GM19463 (cell line): ENCODE measurements around the gene RAB3D.

Experiments
- ATAC-seq: cut with Tn5 transposase; IDR thresholded peaks from one replicate; pipeline ENCODE4 v1.9.1; 2021; ENCODE audit warnings: mild to moderate bottlenecking, moderate library complexity; ENCODE audit not compliant: unreplicated experiment

RAB3D gene

DNA sequence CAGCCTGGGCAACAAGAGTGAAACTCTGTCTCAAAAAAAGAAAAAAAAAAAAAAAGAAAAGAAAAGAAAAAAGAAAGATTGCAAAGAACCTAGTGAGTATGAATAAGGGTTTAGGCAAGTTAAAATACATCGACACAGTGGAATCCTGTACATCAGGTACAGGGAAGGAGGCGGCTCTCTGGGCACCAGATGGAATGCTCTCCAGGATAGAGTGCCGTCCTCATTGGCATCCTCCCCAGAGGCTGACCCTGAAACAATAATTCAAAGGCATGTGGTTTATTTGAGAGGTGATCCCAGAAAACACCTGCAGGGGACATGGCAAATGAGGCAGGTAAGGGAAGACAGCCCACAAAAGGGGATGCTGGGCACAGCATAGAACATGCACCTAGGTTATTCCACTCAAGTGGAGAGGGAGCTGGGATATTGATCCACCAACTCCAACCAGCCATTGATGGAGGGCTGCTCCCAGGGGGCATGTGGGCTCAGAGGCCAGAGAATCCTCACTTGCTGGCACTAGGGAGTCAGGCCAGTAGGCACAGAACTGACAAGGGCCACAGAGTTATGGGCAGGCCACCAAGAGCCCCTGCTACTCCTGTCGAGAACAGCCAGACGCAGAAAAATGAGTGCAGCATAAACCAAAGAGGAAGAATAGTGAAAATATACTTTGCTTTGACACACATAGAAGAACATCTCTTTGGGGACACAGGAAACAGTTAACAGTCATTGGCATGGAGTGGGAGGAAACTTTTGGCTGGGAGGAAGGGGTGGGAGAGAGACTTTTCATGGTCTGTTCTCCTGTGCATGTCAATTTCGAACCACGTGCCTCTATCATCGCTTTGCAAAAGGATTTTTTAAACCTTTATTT is 39.3 kb downstream of the RAB3D start:
- ATAC-seq, result no peak

GRCh38 chr19:11296264-11296663 is 43.2 kb downstream of the RAB3D start:
- ATAC-seq, result no peak

DNA sequence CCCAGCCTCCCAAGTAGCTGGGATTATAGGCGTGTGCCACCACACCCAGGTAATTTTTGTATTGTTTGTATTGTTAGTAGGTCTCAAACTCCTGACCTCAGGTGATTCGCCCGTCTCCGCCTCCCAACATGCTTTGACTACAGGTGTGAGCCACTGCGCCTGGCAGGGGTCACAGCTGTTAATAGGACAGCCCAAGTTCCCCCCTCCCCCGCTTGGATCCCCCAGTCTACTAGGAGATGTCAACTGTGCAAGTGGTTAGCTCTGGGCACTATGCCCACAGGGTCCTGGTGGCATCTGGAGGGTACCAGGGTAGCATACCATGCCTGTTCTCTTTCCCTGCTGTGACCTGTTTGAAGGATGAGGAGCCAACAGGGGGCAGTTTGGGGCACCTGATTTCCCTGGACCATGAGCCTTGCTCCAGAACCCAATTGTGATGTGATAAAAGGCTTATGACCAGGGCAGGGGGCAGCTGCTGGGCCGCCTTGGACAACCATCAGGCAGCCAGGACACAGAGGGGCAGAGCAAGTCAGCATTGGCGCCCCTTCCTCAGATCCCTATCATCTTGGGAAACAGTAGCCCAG is 43.7 kb downstream of the RAB3D start, which contains the start of gene TSPAN16:
Gene TSPAN16 (plus strand): TSS at position 496 of the 581 bp plus-strand sequence. CDS start 138 bp downstream, outside the sequence.
- ATAC-seq, result no peak

DNA sequence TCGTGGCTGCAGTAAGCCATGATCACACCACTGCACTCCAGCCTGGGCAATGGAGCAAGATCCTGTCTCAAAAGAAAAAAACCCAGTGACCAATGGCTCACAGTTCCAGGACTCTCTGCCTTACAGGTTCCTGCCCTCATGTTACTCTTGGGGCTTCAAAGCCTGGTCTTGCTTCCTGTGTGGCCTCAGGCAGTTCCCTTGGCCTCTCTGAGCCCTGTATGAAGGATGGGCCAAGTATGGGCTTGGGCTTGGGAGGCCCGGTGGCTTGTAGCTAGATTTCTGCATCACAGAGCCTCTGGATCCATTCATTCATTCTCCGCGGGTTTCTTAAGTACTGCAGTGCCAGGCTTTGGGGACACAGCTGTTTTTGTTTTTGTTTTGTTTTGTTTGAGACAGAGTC is 44.3 kb downstream of the RAB3D start:
- ATAC-seq, result no peak

DNA sequence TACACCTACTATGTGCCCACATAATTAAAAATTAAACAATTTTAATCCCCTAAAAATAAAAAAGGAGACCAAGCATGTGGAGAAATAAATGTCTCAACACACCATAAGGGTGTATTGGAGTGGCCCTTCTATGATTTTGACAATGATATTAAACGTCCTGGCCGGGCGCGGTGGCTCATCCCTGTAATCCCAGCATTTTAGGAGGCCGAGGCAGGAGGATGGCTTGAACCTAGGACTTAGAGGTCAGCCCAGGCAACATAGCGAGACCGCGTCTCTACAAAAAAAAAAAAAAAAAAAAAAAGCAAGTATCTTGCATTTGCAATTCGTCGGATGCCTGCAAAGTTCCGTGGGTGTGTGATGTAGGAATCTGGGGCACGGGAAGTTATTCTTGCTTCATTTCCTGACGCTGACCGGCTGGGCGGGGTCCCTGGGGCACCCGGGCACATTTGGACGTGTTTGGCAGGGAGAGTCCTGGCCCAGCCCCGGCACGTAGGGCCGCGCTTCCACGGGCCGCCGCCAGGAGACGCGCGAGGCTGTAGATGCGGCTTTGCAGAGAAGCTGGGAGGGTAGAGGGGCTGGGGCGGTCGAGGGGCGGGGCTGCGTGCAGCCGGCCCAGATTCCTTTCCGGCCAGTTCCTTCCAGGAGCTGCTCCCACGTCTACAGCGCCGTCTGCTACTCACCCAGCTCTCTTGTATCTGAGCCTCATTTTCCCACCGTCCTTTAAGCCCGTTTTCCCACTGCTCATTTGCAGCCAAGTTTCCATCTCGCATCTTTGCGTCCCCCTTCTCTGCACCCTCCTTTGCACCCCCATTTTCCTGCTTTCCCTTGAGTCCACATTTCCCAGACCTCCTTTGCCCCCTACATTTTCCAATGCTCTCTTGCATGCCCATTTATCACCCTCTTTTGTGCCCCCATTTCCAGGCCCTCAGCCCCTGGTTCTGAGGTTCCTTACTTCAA is 45.7 kb downstream of the RAB3D start:
- ATAC-seq, result no peak

GRCh38 chr19:11291991-11292390 is 47.5 kb downstream of the RAB3D start:
- ATAC-seq, result no peak

DNA sequence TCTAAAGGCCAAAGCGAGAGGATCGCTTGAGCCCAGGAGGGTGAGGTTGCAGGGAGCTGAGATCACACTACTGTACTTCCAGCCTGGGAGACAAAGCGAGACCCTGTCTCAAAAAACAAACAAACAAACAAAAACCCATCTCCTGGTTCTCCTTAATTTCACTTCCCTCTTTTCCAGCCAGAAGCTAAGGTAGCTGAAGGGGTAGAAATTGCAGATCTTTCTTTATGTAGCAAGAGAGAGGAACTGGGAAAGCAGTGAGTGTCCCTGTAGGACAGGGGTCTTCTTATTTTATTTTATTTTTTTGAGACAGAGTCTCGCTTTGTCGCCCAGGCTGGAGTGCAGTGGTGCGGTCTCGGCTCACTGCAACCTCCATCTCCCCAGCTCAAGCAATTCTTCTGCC is 48.0 kb downstream of the RAB3D start:
- ATAC-seq, result no peak

DNA sequence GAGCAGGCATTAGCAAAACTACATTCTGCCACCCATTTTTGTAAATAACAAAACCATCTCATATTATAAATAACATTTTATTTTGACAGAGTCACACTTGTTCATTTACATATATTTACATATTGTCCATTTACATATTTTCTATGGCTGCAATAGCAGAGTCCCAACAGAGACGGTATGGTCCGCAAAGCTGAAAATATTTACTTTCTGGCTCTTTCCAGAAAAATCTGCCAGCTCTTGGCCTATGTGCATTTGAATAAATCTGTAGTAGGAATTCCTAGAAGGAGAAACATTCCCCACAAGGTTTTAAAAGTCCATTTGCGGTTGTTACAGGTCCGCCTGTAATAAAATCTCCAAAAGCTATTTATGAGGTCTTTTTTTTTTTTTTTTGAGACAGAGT is 49.2 kb downstream of the RAB3D start:
- no peak for ATAC-seq

DNA sequence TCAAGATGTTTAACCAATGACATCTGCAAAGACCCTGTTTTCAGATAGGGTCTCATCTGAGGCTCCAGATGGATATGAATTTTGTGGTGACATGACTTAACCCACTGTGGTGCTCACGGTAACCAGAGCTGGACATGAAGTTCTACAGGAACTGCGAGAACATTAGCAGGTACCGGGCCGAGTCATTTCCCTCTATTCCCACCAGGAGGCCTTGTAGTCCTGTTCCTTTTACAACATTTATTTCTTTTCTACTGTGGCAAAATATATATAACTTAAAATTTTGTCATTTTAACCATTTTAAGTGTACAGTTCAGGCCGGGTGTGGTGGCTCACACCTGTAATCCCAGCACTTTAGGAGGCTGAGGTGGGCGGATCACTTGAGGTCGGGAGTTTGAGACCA is 51.1 kb downstream of the RAB3D start:
- no peak for ATAC-seq

GRCh38 chr19:11286312-11286974 is 53.0 kb downstream of the RAB3D start:
- ATAC-seq, result no peak

- no peak for ATAC-seq
These were observed 54.9 kb downstream of the RAB3D start for GRCh38 chr19:11284515-11284914.

DNA sequence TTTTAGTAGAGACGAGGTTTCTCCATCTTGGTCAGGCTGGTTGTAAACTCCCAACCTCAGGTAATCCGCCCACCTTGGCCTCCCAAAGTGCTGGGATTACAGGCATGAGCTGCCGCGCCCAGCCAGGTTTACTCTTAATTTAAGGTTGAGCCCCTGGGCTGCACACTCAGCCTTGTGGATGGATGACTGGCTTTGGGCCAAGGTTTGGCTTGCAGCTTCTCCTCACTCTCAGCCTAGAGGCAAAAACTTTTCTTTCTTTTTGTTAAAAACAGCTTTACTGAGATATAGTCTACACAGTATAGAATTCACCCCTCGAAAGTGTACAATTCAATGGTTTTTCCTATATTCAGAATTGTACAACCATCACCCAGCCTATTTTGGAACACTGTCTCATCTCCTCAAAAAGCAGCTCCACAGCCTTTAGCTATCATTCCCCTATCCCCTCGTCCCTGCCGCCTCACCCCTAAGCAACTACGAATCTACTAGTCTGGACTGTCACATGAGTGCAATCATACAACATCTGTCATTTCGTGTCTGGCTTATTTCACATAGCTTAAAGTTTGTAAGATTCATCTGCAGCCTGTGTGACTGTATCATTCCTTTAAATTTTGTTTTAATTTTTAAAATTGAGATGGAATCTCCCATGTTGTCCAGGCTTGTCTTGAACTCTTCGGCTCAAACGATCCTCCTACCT is 58.0 kb downstream of the RAB3D start:
- no peak for ATAC-seq

GRCh38 chr19:11279505-11280236 is 59.8 kb downstream of the RAB3D start:
- ATAC-seq, result no peak

- ATAC-seq, result no peak
These were observed 60.8 kb downstream of the RAB3D start for GRCh38 chr19:11278670-11279069.

- ATAC-seq, result no peak
These were observed 64.8 kb downstream of the RAB3D start for GRCh38 chr19:11274533-11275086.

- no peak for ATAC-seq
These were observed 65.5 kb downstream of the RAB3D start for GRCh38 chr19:11273989-11274388.

DNA sequence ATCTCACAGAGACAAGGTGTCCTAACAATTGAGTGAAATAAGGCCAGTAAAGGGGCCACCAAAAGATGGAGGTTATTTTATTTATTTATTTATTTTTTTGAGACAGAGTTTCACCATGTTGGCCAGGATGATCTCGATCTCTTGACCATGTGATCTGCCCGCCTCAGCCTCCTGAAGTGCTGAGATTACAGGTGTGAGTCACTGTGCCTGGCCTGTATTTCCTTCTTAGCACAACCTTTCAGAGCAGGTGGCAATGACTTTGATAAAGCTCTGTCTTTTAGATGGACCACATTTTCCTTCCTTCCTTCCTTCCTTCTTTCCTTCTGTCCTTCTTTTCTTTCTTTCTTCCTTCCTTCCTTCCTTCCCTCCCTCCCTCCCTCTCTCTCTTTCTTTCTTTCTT is 66.2 kb downstream of the RAB3D start:
- ATAC-seq, result no peak
